Transverse colon (tissue), 4 donors: ENCODE measurements around the gene PCNX1. TPM values are rescaled to one million over a fixed set of nuclear protein-coding genes. Genes with fewer than 3 reads are reported as not detected.
A peak's percentile ranks its signal among the peaks of the same experiment; 100 is the strongest.

Experiments used
- DNase-seq: peaks from one replicate; pipeline ENCODE4 v3.0.0-alpha.2; 2019
- H3K27ac ChIP-seq, 4 donors: fragments of 200-600 bp; sonication (generic); 2 replicates each; pipeline ENCODE4 v1.5.1; 2016 to 2018; ENCODE audit warnings: inconsistent platforms in 4 of 4
- H3K27me3 ChIP-seq: fragments of 200-600 bp; sonication (generic); 2 replicates; pipeline ENCODE4 v1.5.1; 2017; ENCODE audit warnings: inconsistent platforms
- H3K36me3 ChIP-seq, 4 donors: fragments of 200-600 bp; sonication (generic); 2 replicates each; pipeline ENCODE4 v1.5.1; 2017 to 2019; ENCODE audit warnings: inconsistent platforms in 4 of 4
- H3K4me1 ChIP-seq, 4 donors: fragments of 200-600 bp; sonication (generic); 2 replicates each; pipeline ENCODE4 v1.5.1; 2017 to 2020; ENCODE audit warnings: inconsistent platforms in 4 of 4
- H3K4me3 ChIP-seq, 4 donors: fragments of 200-600 bp; sonication (generic); 1 replicate in 1 of 4; 2 replicates in 3 of 4; pipeline versions ENCODE4 v1.5.1 to v1.6.1; 2017 to 2019; ENCODE audit warnings: inconsistent platforms in 4 of 4
- H3K9me3 ChIP-seq, 2 donors: fragments of 200-600 bp; sonication (generic); 2 replicates each; pipeline ENCODE4 v1.5.1; 2017 to 2019; ENCODE audit warnings: inconsistent platforms in 2 of 2
- CTCF ChIP-seq, 5 experiments: fragments of 200-600 bp in 3 of 5; fragments of 450-650 bp in 2 of 5; sonication (generic) in 3 of 5; IDR thresholded peaks; 1 replicate in 2 of 5; 2 replicates in 3 of 5; pipeline ENCODE4 v1.5.1; 2016 to 2017; ENCODE audit warnings: antibody characterized with exemption in 5 of 5, inconsistent platforms in 3 of 5, mild to moderate bottlenecking in 2 of 5, moderate library complexity in 1 of 5
- EP300 ChIP-seq: sonication (generic); formaldehyde crosslinking; IDR thresholded peaks from one replicate; pipeline ENCODE4 v1.6.1; 2017; ENCODE audit warnings: antibody characterized with exemption, low read depth
- POLR2A ChIP-seq: fragments of 450-650 bp; IDR thresholded peaks from one replicate; pipeline ENCODE4 v1.6.1; 2016; ENCODE audit warnings: antibody characterized with exemption, mild to moderate bottlenecking, moderate library complexity
- POLR2AphosphoS5 ChIP-seq, 3 donors: sonication (generic); formaldehyde crosslinking; IDR thresholded peaks; one replicate each; pipeline ENCODE4 v1.6.1; 2016; ENCODE audit warnings: antibody characterized with exemption in 3 of 3
- WGBS, 2 donors: methylation state at CpG; one replicate each; pipeline ENCODE4 v1.1.5; 2018; ENCODE audit warnings: low coverage in 1 of 2; 5-methylcytosine and 5-hydroxymethylcytosine counted together
- in situ Hi-C, 4 donors: fragments of 200-750 bp; cut with MboI; loops; one replicate each; pipeline versions ENCODE4 v1.15.0 to v1.15.1; 2017; ENCODE audit warnings: low sequenced_read_pairs in 3 of 4, low pct_ligation_motif_present in 1 of 4, low pct_unique_long_range_greater_than_20kb in 1 of 4
- intact Hi-C: fragments of 100-400 bp; cut with DNase I; formaldehyde crosslinking; loops from one replicate; pipeline ENCODE4 v1.15.1; 2023; ENCODE audit warnings: low total_unique reads
- total RNA-seq, 4 donors: library from RNA; depleted of rRNA; stranded (reverse); fragments of >200 nt; gene quantifications; one replicate each; pipeline ENCODE4 v1.1.0, GENCODE V29; 2016

The PCNX1 gene
- total RNA-seq, 4 donors from 2014 or later, result 15.0 to 64.6 (median 46.0) TPM

GRCh38 chr14:71140157-71140556 lies 232.9 kb downstream of the PCNX1 start:
- in situ Hi-C loops (loop anchor here in 2 of 4 donors (25.0 kb wide), 3 partner anchors 172 to 622 kb away; partner anchors contain the start of gene SIPA1L1 (in 1 of the 2)), intact Hi-C loops (no loop called here)
- H3K27me3 ChIP-seq, result no peaks in the 10 kb centered on the region
- no peak overlapping the region for H3K4me3 ChIP-seq
- H3K36me3 ChIP-seq, result no peaks in the 10 kb centered on the region
- peaks cover 0 to 6% (median 0%) of the 10 kb centered on the region in 4 donors for H3K4me1 ChIP-seq
- H3K27ac ChIP-seq, result no peak overlapping the region
- H3K9me3 ChIP-seq, result no peaks in the 10 kb centered on the region
- TF ChIP-seq POLR2A (no peak), POLR2AphosphoS5 (IDR thresholded peaks at IDR 0.05) (no peak), CTCF (IDR thresholded peaks at IDR 0.05) (no peak), EP300 (no peak)
- DNase-seq, result no peak
- WGBS, 2 donors, result 86% methylated on average over 2 of the region's 2 CpGs; no CpG with 5 or more reads in 1 of the 2 donors

DNA sequence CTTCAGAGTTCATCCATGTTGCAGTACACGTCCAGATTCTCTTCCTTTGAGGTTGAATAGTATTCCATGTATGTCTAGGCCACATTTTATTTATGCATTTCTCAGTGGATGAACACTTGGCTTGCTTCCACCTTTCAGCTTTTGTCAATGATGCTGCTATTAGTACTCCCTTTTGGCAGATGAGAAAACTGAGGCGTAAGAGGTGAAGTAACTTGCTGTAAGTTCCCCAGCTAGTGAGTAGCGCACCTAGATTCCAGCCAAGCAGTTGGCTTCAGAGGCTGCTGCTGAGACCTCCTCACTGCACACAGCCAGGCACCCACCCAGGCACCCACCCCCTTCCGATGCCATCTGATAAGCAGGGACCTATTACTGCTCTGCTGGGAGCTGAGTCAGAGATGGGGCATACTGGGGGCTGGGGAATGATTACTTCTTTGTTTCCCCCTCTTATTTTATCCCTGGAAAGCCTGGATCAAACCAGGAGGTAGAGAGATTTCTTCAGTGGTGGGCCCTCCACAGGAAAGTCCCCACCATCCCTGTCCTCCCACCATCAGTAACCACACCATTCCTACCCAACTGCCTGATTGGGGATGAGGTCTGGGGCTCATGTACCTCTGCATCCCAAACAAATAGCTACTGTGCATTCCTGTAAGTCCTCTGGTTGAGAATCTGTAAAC lies 234.6 kb downstream of the PCNX1 start:
- Histone ChIP-seq H3K4me3 (no peak overlapping the region), H3K27ac (no peak overlapping the region), H3K4me1 (peaks cover 0 to 6% (median 0%) of the 10 kb centered on the region in 4 donors), H3K27me3 (no peaks in the 10 kb centered on the region), H3K36me3 (no peaks in the 10 kb centered on the region), H3K9me3 (no peaks in the 10 kb centered on the region)
- WGBS, 2 donors, result 64 to 90% methylated on average over 1 to 4 of the region's 4 CpGs
- in situ Hi-C loops (loop anchor here in 2 of 4 donors (25.0 kb wide), 3 partner anchors 170 to 620 kb away; partner anchors contain the start of gene SIPA1L1 (in 1 of the 2)), intact Hi-C loops (no loop called here)
- no peak for DNase-seq
- TF ChIP-seq EP300 (no peak), CTCF (IDR thresholded peaks at IDR 0.05) (no peak), POLR2AphosphoS5 (IDR thresholded peaks at IDR 0.05) (no peak), POLR2A (no peak)

DNA sequence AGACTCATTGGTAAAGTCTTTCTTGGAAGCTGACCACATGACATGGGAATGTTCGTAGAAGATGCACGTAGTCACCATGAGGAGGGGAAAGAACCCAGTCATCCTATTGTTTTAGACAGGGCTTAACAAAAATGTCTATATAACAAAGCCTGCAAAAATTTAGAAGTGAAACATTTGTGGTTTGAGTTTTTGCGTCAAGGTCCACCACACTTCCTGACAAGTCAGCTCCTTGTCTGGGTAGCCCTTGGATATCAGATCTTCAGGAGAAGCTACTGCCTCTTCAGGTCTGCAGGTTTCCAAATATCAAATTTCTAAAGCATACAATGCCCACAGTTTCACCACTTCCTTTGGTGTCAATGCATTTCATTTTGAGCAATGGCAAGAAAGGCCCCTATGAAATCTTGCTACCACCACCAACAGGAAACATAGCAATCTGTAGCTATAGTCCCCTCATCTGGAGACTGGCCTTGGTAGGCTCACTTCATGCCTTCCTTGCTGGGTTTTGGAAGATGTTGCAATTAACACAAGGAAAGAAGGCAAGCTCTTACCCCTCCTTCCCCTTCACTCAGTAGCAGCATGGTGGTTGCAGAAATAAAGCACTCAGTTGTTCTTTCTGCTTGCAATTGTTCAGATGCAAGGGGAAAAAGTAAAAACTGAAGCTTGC lies 235.2 kb downstream of the PCNX1 start:
- no peaks in the 10 kb centered on the region for H3K36me3 ChIP-seq
- in situ Hi-C loops (loop anchor here in 2 of 4 donors (25.0 kb wide), 3 partner anchors 170 to 620 kb away; partner anchors contain the start of gene SIPA1L1 (in 1 of the 2)), intact Hi-C loops (no loop called here)
- no peaks in the 10 kb centered on the region for H3K9me3 ChIP-seq
- H3K27ac ChIP-seq, result peak overlapping the region in 1 of 4 donors; percentile 18
- peaks cover 0 to 6% (median 0%) of the 10 kb centered on the region in 4 donors for H3K4me1 ChIP-seq
- 64% methylated on average over 3 of the region's 3 CpGs; no CpG with 5 or more reads in 1 of the 2 donors for WGBS, 2 donors
- no peaks in the 10 kb centered on the region for H3K27me3 ChIP-seq
- no peak for DNase-seq
- TF ChIP-seq CTCF (IDR thresholded peaks at IDR 0.05), result no peak
- TF ChIP-seq POLR2A, result no peak
- no peak for TF ChIP-seq EP300
- no peak for TF ChIP-seq POLR2AphosphoS5 (IDR thresholded peaks at IDR 0.05)
- H3K4me3 ChIP-seq, result no peak overlapping the region
